PFSK-1 (cell line): ENCODE results near the gene PHOSPHO2.

Experiments
- FOXP2 ChIP-seq: optimal IDR thresholded peaks from 2 replicates; pipeline ENCODE3; 2011; ENCODE audit warnings: borderline replicate concordance, control low read depth, inconsistent platforms; ENCODE audit not compliant: insufficient read depth; ENCODE audit errors: extremely low read length, extremely low read depth
- POLR2AphosphoS5 ChIP-seq: IDR thresholded peaks from 2 replicates; pipeline ENCODE4 v1.6.1; 2012; ENCODE audit warnings: low read depth, mild to moderate bottlenecking, control low read depth, low read length, moderate library complexity
- SIN3A ChIP-seq: IDR thresholded peaks from 2 replicates; pipeline ENCODE4 v1.6.1; 2012; ENCODE audit warnings: mild to moderate bottlenecking, low read length, moderate library complexity, borderline replicate concordance; ENCODE audit not compliant: insufficient read depth
- TAF1 ChIP-seq: IDR thresholded peaks from 2 replicates; pipeline ENCODE4 v1.6.1; 2012; ENCODE audit warnings: low read length, control low read depth, borderline replicate concordance; ENCODE audit not compliant: insufficient read depth
- TF ChIP-seq, protein P1 (sequence below), 2 experiments: IDR thresholded peaks; 2 replicates each; pipeline versions ENCODE4 v1.6.1 to v1.8.0; 2011 to 2012; ENCODE audit warnings: low read depth in 2 of 2, low read length in 2 of 2, control low read depth in 1 of 2, inconsistent platforms in 1 of 2, mild to moderate bottlenecking in 1 of 2, moderate library complexity in 1 of 2; ENCODE audit not compliant: insufficient read depth in 1 of 2

PHOSPHO2 gene

DNA sequence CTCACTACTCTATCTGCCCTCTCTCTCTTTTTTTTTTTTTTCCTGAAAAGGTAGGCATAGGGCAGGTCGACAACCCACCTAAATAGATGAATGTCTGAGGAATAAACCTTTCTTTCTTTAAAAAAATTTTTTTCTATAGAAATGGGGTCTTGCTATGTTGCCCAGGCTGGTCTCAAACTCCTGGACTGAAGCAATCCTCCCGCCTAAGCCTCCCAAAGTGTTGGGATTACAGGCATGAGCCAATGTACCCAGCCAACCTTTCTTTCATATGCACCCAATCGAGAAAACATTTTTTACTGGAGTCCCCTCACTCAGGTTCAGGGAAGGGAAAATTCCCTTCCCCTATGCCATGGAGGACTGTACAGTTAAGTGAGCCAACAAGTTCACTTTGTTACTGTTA, 31.0 kb upstream of the PHOSPHO2 start:
- TF ChIP-seq POLR2AphosphoS5 (no peak), TAF1 (no peak), FOXP2 (no peak), SIN3A (no peak)
- TF ChIP-seq, protein P1, sequence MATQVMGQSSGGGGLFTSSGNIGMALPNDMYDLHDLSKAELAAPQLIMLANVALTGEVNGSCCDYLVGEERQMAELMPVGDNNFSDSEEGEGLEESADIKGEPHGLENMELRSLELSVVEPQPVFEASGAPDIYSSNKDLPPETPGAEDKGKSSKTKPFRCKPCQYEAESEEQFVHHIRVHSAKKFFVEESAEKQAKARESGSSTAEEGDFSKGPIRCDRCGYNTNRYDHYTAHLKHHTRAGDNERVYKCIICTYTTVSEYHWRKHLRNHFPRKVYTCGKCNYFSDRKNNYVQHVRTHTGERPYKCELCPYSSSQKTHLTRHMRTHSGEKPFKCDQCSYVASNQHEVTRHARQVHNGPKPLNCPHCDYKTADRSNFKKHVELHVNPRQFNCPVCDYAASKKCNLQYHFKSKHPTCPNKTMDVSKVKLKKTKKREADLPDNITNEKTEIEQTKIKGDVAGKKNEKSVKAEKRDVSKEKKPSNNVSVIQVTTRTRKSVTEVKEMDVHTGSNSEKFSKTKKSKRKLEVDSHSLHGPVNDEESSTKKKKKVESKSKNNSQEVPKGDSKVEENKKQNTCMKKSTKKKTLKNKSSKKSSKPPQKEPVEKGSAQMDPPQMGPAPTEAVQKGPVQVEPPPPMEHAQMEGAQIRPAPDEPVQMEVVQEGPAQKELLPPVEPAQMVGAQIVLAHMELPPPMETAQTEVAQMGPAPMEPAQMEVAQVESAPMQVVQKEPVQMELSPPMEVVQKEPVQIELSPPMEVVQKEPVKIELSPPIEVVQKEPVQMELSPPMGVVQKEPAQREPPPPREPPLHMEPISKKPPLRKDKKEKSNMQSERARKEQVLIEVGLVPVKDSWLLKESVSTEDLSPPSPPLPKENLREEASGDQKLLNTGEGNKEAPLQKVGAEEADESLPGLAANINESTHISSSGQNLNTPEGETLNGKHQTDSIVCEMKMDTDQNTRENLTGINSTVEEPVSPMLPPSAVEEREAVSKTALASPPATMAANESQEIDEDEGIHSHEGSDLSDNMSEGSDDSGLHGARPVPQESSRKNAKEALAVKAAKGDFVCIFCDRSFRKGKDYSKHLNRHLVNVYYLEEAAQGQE (IDR thresholded peaks at IDR 0.05; ENCODE audit: insufficient read depth in 1 of 2, low read depth in 2 of 2, low read length in 2 of 2), result no peak

DNA sequence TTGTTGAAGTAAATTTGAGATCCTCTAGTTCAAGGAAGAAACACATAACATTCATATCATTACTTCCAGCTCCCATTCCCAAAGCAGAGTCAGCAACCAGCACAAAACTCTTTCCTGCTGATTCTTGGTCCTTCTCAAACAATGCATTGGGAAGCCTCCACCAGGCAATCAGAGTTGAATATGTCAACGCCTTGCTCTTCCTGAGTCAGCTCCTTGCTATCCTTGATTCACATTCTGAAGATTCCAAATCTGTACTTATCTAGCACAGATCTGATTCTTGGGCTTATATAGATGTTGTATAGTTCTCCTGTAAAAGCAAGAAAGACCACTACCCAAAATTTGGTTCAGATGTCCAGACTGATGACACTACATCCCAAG, 29.7 kb upstream of the PHOSPHO2 start:
- TF ChIP-seq SIN3A, result no peak
- TF ChIP-seq TAF1, result no peak
- TF ChIP-seq POLR2AphosphoS5, result no peak
- TF ChIP-seq, protein P1 (IDR thresholded peaks at IDR 0.05; ENCODE audit: insufficient read depth in 1 of 2, low read depth in 2 of 2, low read length in 2 of 2), result no peak
- no peak for TF ChIP-seq FOXP2

DNA sequence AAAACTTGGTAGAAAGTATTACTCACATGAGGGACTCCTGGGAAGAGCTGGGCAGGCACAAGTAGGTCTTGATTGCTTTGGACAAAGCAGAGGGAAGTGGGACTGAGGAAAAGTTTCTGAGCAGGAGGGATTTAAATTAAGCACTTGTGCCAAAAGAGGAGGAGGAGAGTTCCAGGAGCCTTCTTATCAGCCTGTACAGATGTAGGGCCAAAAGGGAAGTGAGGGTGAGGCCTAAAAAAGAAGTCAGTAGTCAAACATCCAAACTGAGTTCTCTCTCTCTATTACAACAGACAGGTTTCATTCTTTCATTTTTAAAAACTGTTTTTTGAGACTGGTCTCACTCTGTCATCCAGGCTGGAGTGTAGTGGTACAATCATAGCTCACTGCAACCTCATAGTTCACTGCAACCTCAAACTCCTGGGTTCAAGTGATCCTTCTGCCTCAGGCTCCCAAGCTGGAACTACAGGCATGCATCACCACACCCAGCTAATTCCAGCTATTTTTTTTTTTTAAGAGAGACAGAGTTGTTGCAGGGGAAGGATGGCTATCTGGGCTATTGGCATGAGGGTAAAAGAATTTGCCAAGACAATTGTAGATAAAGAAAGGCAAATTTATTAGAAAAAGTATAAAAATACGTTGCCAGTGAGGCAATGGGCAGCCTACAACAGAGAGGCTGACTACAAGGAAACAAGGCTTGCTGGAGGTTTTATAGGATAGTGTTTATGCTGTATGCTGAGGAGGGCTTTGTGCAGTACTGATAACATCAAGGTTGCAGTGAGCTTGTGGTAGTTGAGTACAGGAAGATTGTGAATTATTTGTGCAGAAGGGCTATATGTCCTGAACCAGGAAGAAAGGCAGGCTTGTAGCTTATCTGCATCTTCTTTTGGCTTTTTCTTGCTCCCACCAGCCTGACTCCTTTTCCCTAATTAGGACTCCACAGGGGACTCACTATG, 29.0 kb upstream of the PHOSPHO2 start:
- no peak for TF ChIP-seq SIN3A
- no peak for TF ChIP-seq TAF1
- no peak for TF ChIP-seq FOXP2
- TF ChIP-seq, protein P1 (IDR thresholded peaks at IDR 0.05; ENCODE audit: insufficient read depth in 1 of 2, low read depth in 2 of 2, low read length in 2 of 2), result no peak
- TF ChIP-seq POLR2AphosphoS5, result no peak

DNA sequence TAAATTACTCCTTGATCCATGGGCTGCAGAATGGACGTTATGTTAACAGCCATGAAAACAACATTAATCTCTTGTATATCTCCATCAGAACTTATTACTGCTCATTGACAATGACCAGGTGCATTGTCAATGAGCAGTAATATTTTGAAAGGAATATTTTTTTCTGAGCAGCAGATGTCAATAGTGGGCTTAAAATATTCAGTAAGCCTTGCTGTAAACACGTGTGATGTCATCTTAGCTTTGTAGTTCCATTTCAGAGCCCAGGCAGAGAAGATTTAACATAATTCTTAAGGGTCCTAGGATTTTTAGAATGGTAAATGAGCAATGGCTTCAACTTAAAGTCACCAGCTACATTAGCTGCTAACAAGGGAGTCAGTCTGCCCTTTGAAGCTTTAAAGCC, 26.7 kb upstream of the PHOSPHO2 start:
- TF ChIP-seq, protein P1 (IDR thresholded peaks at IDR 0.05; ENCODE audit: insufficient read depth in 1 of 2, low read depth in 2 of 2, low read length in 2 of 2), result no peak
- TF ChIP-seq SIN3A, result no peak
- TF ChIP-seq TAF1, result no peak
- no peak for TF ChIP-seq POLR2AphosphoS5
- no peak for TF ChIP-seq FOXP2

DNA sequence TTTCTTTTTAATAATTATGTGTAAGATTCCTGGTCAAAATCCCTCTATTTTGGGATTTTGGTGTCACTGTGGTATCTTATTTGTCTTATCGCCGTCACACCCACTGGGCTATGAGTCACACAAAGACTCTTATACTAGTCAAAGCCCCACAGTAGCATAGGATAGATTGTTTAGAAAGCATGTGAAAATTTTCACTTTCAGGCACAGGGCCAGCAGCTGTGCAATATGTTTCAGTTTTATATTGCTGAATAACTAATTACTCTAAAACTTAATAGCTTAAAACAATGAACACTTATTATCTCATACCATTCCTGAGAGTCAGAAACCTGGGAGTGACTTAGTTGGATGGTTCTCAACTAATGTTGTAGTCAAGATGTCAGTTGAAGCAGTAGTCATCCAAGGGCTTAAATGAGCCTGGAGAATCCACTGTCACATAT, 24.0 kb upstream of the PHOSPHO2 start:
- TF ChIP-seq SIN3A (no peak), POLR2AphosphoS5 (no peak), TAF1 (no peak), FOXP2 (no peak)
- TF ChIP-seq, protein P1 (IDR thresholded peaks at IDR 0.05; ENCODE audit: insufficient read depth in 1 of 2, low read depth in 2 of 2, low read length in 2 of 2), result no peak
